Skeletal muscle tissue (tissue), 4 donors: ENCODE measurements around the gene NUAK1. TPM values are rescaled to one million over a fixed set of nuclear protein-coding genes. Genes with fewer than 3 reads are reported as not detected.
"Not testable (repeated sequence)": the region's sequence is repeated elsewhere in the genome, so short reads cannot be mapped to it uniquely, and the experiment has no call there.

Experiments
- H3K27ac ChIP-seq: one replicate; pipeline ENCODE4 v1.7.0; 2013; ENCODE audit warnings: mild to moderate bottlenecking, low read depth, low read length, inconsistent platforms
- H3K27me3 ChIP-seq, 3 donors: one replicate each; pipeline ENCODE4 v1.7.0; 2013; ENCODE audit warnings: low read length in 3 of 3; ENCODE audit not compliant: control insufficient read depth in 3 of 3, insufficient read depth in 3 of 3
- H3K36me3 ChIP-seq, 3 donors: one replicate each; pipeline ENCODE4 v1.7.0; 2013; ENCODE audit warnings: low read length in 3 of 3; ENCODE audit not compliant: control insufficient read depth in 3 of 3, insufficient read depth in 3 of 3
- H3K4me1 ChIP-seq, 3 donors: one replicate each; pipeline ENCODE4 v1.7.0; 2013; ENCODE audit warnings: low read length in 3 of 3, mild to moderate bottlenecking in 3 of 3; ENCODE audit not compliant: control insufficient read depth in 3 of 3, insufficient read depth in 3 of 3
- H3K4me3 ChIP-seq, 3 donors: one replicate each; pipeline ENCODE4 v1.7.0; 2013; ENCODE audit warnings: low read length in 3 of 3
- H3K9ac ChIP-seq, 3 donors: one replicate each; pipeline ENCODE4 v1.7.0; 2013; ENCODE audit warnings: low read length in 3 of 3, mild to moderate bottlenecking in 3 of 3, moderate library complexity in 2 of 3, low read depth in 1 of 3
- H3K9me3 ChIP-seq, 3 donors: one replicate each; pipeline ENCODE4 v1.7.0; 2013; ENCODE audit warnings: low read length in 3 of 3; ENCODE audit not compliant: control insufficient read depth in 3 of 3
- total RNA-seq: library from RNA; depleted of rRNA; stranded (reverse); fragments of >200 nt; gene quantifications from one replicate; pipeline ENCODE4 v1.2.3, GENCODE V29; 2014
- donor health status: Osteomylitis.

Gene NUAK1
- total RNA-seq, 1 donor from 2014 or later, result 9.4 TPM

GRCh38 chr12:106150555-106150954 is 11.8 kb upstream of the NUAK1 start:
- no peaks in the 10 kb centered on the region for H3K9me3 ChIP-seq
- H3K36me3 ChIP-seq, result no peaks in the 10 kb centered on the region
- no peaks in the 10 kb centered on the region for H3K27me3 ChIP-seq
- H3K4me3 ChIP-seq, result no peak overlapping the region
- H3K4me1 ChIP-seq, result peaks cover 30 to 38% (median 34%) of the 10 kb centered on the region in 3 donors
- H3K9ac ChIP-seq, result no peak overlapping the region
- H3K27ac ChIP-seq, result no peak overlapping the region

GRCh38 chr12:106149096-106149784 is 10.5 kb upstream of the NUAK1 start:
- Histone ChIP-seq H3K27ac (no peak overlapping the region), H3K4me1 (peaks cover 33 to 46% (median 36%) of the 10 kb centered on the region in 3 donors)

GRCh38 chr12:106147956-106148355 is 9.2 kb upstream of the NUAK1 start:
- H3K9me3 ChIP-seq, result no peaks in the 10 kb centered on the region
- no peaks in the 10 kb centered on the region for H3K27me3 ChIP-seq
- H3K27ac ChIP-seq, result peak overlapping the region; percentile 81
- H3K9ac ChIP-seq, result peak overlapping the region in 1 of 3 donors; percentile 16
- no peak overlapping the region for H3K4me3 ChIP-seq
- no peaks in the 10 kb centered on the region for H3K36me3 ChIP-seq
- peaks cover 37 to 52% (median 41%) of the 10 kb centered on the region in 3 donors for H3K4me1 ChIP-seq

More at GRCh38 chr12:106149096-106149784, 10.5 kb upstream of the NUAK1 start:
- no peaks in the 10 kb centered on the region for H3K9me3 ChIP-seq
- no peaks in the 10 kb centered on the region for H3K36me3 ChIP-seq
- H3K9ac ChIP-seq, result no peak overlapping the region
- H3K27me3 ChIP-seq, result no peaks in the 10 kb centered on the region
- H3K4me3 ChIP-seq, result no peak overlapping the region

- no peaks in the 10 kb centered on the region for H3K36me3 ChIP-seq
- H3K4me1 ChIP-seq, result peaks cover 39 to 48% (median 43%) of the 10 kb centered on the region in 3 donors
- H3K4me3 ChIP-seq, result no peak overlapping the region
- H3K9ac ChIP-seq, result no peak overlapping the region
- H3K27ac ChIP-seq, result peak overlapping the region; percentile 81
- no peaks in the 10 kb centered on the region for H3K27me3 ChIP-seq
- H3K9me3 ChIP-seq, result no peaks in the 10 kb centered on the region
Observed at GRCh38 chr12:106146987-106147386, 8.2 kb upstream of the NUAK1 start.

GRCh38 chr12:106145539-106146447 is 7.0 kb upstream of the NUAK1 start:
- Histone ChIP-seq H3K27ac (peak overlapping the region; percentile 71), H3K9ac (peak overlapping the region in 2 of 3 donors; percentile 7 to 17), H3K4me1 (peaks cover 43 to 57% (median 51%) of the 10 kb centered on the region in 3 donors), H3K27me3 (no peaks in the 10 kb centered on the region), H3K9me3 (no peaks in the 10 kb centered on the region), H3K36me3 (no peaks in the 10 kb centered on the region), H3K4me3 (peak overlapping the region in 2 of 3 donors; percentile 24 to 41)

- Histone ChIP-seq H3K4me1 (peaks cover 50 to 66% (median 60%) of the 10 kb centered on the region in 3 donors), H3K4me3 (no peak overlapping the region), H3K36me3 (no peaks in the 10 kb centered on the region), H3K27me3 (no peaks in the 10 kb centered on the region), H3K9ac (no peak overlapping the region), H3K9me3 (no peaks in the 10 kb centered on the region), H3K27ac (peak overlapping the region; percentile 11)
Observed at GRCh38 chr12:106144847-106145246, 6.1 kb upstream of the NUAK1 start.

- H3K27me3 ChIP-seq, result no peaks in the 10 kb centered on the region
- H3K9ac ChIP-seq, result no peak overlapping the region
- peaks cover 36 to 54% (median 53%) of the 10 kb centered on the region in 3 donors for H3K4me1 ChIP-seq
- H3K36me3 ChIP-seq, result no peaks in the 10 kb centered on the region
- no peak overlapping the region for H3K4me3 ChIP-seq
- H3K27ac ChIP-seq, result no peak overlapping the region
- H3K9me3 ChIP-seq, result no peaks in the 10 kb centered on the region
Observed at GRCh38 chr12:106142591-106143261, 4.0 kb upstream of the NUAK1 start.

GRCh38 chr12:106141920-106142319 is 3.2 kb upstream of the NUAK1 start:
- H3K36me3 ChIP-seq, H3K9ac ChIP-seq, H3K9me3 ChIP-seq, H3K4me3 ChIP-seq, H3K27me3 ChIP-seq: not testable (repeated sequence)
- Histone ChIP-seq H3K4me1 (peaks cover 40 to 58% (median 56%) of the 10 kb centered on the region in 3 donors), H3K27ac (peak overlapping the region; percentile 2)

- Histone ChIP-seq H3K27ac (peak overlapping the region; percentile 15), H3K4me1 (peaks cover 42 to 59% (median 58%) of the 10 kb centered on the region in 3 donors)
Observed at GRCh38 chr12:106141452-106141851, 2.7 kb upstream of the NUAK1 start.

More at GRCh38 chr12:106141452-106141851, 2.7 kb upstream of the NUAK1 start:
- Histone ChIP-seq H3K36me3 (no peaks in the 10 kb centered on the region), H3K4me3 (no peak overlapping the region), H3K9me3 (no peaks in the 10 kb centered on the region), H3K9ac (peak overlapping the region in 1 of 3 donors; percentile 47), H3K27me3 (no peaks in the 10 kb centered on the region)
